Mucosa of stomach (tissue), 1 donor: Measurements from ENCODE around the gene PRMT2.

Experiments
- H3K27me3 ChIP-seq: one replicate; pipeline ENCODE4 v1.7.0; 2013; ENCODE audit warnings: mild to moderate bottlenecking, low read length; ENCODE audit not compliant: control insufficient read depth, insufficient read depth
- H3K36me3 ChIP-seq: one replicate; pipeline ENCODE4 v1.7.0; 2013; ENCODE audit warnings: low read length; ENCODE audit not compliant: control insufficient read depth, insufficient read depth
- H3K4me1 ChIP-seq: one replicate; pipeline ENCODE4 v1.7.0; 2013; ENCODE audit warnings: mild to moderate bottlenecking, low read length; ENCODE audit not compliant: control insufficient read depth, insufficient read depth
- H3K4me3 ChIP-seq: one replicate; pipeline ENCODE4 v1.7.0; 2013; ENCODE audit warnings: low read length
- H3K9ac ChIP-seq: one replicate; pipeline ENCODE4 v1.7.0; 2013; ENCODE audit warnings: mild to moderate bottlenecking, low read length, moderate library complexity
- H3K9me3 ChIP-seq: one replicate; pipeline ENCODE4 v1.7.0; 2013; ENCODE audit warnings: mild to moderate bottlenecking, low read length, moderate library complexity; ENCODE audit not compliant: control insufficient read depth
- donor health status: Pancreatic carcinoma.

The PRMT2 gene

DNA sequence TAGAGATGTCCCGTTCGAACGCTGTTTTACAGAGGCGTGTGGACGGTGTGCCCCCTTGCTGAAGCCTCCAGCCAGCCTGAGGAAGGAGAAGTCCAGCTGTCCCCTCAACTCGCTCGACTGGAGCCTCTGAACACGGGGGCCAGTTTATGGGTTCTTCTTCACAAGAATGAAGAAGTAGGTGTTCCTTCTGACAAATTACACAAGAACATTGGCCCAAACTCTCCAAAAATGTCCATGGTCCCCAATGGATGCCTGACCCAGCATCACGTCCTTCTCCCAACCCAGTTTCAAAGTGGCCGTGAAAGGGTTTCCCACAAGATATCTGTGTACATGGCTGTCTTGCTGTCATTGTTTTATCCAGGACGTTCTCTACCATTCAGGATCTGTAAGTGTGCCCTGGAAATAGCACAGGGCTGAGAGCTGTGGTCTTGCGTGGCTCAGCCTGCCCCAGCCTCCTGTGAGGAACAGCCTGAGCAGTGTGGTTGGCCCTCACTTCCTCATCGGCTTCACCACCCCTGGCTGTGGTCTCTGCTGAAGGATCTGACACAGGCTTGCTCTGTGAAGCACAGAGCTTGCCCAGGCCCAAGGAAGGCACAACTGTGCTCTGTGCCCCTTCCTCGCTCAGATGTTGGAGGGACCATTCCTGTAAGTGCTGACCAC is 29.6 kb upstream of the PRMT2 start:
- H3K36me3 ChIP-seq: no peaks in the 10 kb centered on the region
- H3K4me1 ChIP-seq: peaks cover 18% of the 10 kb centered on the region
- no peaks in the 10 kb centered on the region for H3K27me3 ChIP-seq
- H3K9ac ChIP-seq: no peak overlapping the region
- no peaks in the 10 kb centered on the region for H3K9me3 ChIP-seq
- no peak overlapping the region for H3K4me3 ChIP-seq

DNA sequence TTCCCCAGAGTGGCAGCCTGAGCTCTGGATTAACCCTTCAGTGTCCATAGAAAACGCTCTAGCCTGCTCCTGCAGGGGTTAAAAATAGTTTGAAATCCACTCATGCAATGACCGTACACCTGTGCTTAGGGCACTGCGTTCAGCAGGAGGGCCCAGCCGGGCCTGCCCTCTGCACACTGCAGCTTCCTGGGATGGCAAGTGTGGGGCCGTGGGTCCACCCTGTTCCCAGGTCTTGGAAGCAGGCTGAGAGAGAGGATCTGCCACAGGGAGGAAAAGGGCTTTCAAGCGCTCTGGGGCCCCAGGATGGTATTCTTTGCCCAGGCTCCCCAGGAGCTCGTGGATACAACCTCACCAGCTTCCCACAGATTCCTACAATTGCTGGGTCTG is 29.1 kb upstream of the PRMT2 start:
- Histone ChIP-seq H3K36me3 (no peaks in the 10 kb centered on the region), H3K4me3 (no peak overlapping the region), H3K9ac (no peak overlapping the region), H3K27me3 (no peaks in the 10 kb centered on the region), H3K9me3 (no peaks in the 10 kb centered on the region), H3K4me1 (peaks cover 13% of the 10 kb centered on the region)

DNA sequence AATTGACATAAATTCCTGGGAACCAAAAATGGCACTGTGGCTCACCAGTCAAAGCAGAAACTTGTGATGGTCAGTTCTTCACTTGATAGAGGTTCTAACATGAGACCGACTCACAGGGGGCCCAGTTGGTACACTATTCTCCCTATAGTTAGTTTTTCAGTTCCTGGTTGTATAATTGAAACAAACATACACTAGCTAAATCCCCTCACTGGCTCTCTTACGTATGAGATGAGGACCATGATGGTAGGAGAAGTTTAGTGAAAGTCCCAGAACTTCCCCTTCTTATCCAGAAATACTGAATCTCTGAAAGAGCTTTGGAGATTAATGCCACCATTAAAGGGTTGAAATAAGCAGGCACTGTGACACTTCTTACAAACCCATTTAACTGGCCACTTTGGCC is 27.8 kb upstream of the PRMT2 start:
- H3K27me3 ChIP-seq: no peaks in the 10 kb centered on the region
- no peak overlapping the region for H3K9ac ChIP-seq
- H3K4me3 ChIP-seq: no peak overlapping the region
- H3K4me1 ChIP-seq: peaks cover under 1% of the 10 kb centered on the region
- no peaks in the 10 kb centered on the region for H3K9me3 ChIP-seq
- no peaks in the 10 kb centered on the region for H3K36me3 ChIP-seq

DNA sequence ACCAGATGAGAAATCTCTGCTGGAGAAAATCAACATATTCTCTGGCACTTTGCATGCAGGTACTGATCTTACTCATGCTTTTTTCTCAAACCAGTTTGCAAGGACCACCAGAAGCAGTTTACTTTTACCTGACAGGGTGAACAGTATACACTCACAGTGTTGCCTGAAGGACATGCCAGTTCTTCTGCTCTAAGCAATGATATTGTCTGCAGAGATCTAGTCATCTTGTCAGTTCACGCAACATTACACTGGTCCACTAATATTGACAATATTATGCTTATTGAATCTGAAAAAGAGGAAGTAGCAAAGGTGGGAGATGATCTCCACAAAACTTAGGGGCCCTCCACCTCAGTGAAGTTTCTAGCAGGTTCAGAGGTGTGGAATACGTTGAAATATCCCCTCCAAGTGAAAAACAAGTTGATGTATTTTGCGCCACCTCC is 26.8 kb upstream of the PRMT2 start:
- no peak overlapping the region for H3K4me3 ChIP-seq
- no peak overlapping the region for H3K9ac ChIP-seq
- no peaks in the 10 kb centered on the region for H3K36me3 ChIP-seq
- no peaks in the 10 kb centered on the region for H3K4me1 ChIP-seq
- no peaks in the 10 kb centered on the region for H3K9me3 ChIP-seq
- H3K27me3 ChIP-seq: no peaks in the 10 kb centered on the region

DNA sequence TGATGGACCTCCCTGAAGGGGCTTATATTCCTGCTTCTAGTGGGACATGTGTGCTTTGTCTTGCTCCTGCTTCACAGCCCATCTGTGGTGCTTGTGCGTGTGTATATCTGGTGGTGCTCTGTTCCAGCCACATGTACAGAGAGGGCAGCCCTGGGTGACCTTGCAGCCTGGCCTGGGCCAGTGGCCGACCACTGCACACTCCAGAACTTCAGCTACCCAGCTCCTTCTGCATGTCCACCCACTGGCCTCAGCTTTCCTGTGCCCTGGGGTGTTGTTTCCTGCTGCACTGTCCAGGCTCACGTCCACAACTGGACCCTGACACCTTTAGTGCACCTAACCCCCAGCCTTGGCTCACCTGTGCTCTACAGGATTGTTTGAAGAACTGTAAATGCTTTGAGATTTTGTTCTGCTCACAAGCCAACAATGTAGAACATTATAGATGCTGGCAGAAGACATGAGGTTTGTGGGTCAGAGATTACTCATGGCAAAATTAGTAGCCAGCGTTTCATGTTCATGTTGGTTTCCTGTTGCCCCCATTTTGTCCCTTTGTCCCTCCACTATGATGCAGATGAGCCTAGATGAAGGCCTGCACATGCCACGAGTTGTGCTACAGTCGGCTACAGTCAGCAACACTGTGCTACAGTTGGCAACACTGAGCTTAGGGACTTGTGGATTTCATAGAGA is 25.3 kb upstream of the PRMT2 start:
- H3K27me3 ChIP-seq: no peaks in the 10 kb centered on the region
- H3K36me3 ChIP-seq: no peaks in the 10 kb centered on the region

DNA sequence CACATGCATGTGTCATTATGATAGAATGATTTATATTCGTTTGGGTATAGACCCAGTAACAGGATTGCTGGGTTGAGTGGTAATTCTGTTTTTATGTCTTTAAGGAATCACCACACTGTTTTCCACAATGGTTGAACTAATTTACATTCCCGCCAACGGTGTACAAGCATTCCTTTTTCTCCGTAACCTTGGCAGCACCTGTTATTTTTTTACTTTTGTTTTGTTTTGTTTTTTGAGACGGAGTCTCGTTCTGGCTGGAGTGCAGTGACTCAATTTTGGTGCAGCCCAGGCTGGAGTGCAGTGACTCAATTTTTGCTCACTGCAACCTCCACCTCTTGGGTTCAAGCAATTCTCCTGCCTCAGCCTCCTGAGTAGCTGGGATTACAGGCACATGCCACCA is 22.1 kb upstream of the PRMT2 start:
- Histone ChIP-seq H3K9ac (no peak overlapping the region), H3K4me3 (no peak overlapping the region), H3K27me3 (no peaks in the 10 kb centered on the region), H3K4me1 (no peaks in the 10 kb centered on the region), H3K9me3 (no peaks in the 10 kb centered on the region), H3K36me3 (no peaks in the 10 kb centered on the region)

More for the DNA sequence above, 25.3 kb upstream of the PRMT2 start:
- H3K9me3 ChIP-seq: no peaks in the 10 kb centered on the region
- no peak overlapping the region for H3K4me3 ChIP-seq
- H3K4me1 ChIP-seq: no peaks in the 10 kb centered on the region
- no peak overlapping the region for H3K9ac ChIP-seq

DNA sequence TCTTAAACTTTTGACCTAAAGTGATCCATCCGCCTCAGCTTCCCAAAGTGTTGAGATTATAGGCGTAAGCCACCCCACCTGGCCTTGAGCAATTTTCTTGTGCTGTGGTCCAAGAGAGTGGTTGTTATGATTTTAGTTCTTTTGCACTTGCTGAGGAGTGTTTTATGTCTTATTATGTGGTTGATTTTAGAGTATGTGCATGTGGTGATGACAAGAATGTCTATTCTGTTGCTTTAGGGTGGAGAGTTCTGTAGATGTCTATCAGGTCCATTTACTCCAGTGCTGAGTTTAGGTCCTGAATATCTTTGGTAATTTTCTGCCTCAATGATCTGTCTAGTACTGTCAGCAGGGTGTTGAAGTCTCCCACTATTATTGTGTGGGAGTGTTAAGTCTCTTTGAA is 19.4 kb upstream of the PRMT2 start:
- Histone ChIP-seq H3K9me3 (no peaks in the 10 kb centered on the region), H3K36me3 (no peaks in the 10 kb centered on the region), H3K4me3 (no peak overlapping the region), H3K4me1 (no peaks in the 10 kb centered on the region), H3K27me3 (no peaks in the 10 kb centered on the region), H3K9ac (no peak overlapping the region)

DNA sequence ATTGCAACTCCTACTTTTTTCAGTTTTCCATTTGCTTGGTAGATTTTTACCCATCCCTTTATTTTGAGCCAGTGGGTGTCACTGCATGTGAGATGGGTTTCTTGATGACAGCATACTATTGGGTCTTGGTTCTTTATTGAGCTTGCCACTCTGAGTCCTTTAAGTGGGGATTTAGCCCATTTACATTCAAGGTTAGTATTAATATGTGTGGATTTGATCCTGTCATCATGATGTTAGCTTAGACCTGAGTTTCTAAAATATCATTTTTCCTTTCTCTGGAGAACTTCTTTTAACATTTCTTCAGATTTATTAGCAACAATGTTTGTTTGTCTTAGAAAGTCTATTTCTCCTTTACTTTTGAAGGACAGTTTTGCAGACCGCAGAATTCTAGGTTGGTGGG is 18.8 kb upstream of the PRMT2 start:
- Histone ChIP-seq H3K27me3 (no peaks in the 10 kb centered on the region), H3K9ac (no peak overlapping the region), H3K36me3 (no peaks in the 10 kb centered on the region), H3K4me1 (peaks cover 4% of the 10 kb centered on the region), H3K9me3 (no peaks in the 10 kb centered on the region), H3K4me3 (no peak overlapping the region)

DNA sequence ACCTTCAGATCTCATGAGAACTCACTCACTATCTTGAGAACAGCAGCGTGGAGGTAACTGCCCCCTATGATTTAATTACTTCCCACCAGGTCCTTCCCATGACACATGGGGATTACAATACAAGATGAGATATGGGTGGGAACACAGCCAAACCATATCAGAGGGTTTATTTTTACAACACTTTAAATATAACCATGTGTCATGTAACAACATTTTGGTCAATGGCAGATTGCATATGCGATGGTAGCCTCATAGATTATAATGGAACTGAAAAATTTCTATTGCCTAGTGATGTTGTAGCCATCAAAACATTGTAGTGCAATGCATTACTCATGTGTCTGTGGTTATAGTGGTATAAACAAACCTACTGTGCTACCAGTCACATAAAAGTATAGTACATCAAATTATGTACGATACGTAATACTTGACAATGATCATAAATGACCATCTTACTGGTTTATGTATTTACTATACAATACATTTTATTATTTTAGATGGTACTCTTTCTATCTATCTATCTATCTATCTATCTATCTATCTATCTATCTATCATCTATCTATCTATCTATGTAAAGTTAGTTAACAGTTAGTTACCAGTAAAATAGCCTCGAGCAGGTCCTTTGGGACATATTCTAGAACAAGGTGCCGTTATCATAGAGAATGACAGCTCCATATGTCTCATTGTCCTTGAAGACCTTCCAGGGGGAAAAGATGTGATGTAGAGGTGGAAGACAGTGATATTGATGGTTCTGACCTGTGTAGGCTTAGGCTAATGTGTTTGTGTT is 18.0 kb upstream of the PRMT2 start:
- no peaks in the 10 kb centered on the region for H3K27me3 ChIP-seq
- peaks cover 9% of the 10 kb centered on the region for H3K4me1 ChIP-seq
- H3K9me3 ChIP-seq: no peaks in the 10 kb centered on the region
- no peaks in the 10 kb centered on the region for H3K36me3 ChIP-seq
- H3K9ac ChIP-seq: no peak overlapping the region
- no peak overlapping the region for H3K4me3 ChIP-seq

DNA sequence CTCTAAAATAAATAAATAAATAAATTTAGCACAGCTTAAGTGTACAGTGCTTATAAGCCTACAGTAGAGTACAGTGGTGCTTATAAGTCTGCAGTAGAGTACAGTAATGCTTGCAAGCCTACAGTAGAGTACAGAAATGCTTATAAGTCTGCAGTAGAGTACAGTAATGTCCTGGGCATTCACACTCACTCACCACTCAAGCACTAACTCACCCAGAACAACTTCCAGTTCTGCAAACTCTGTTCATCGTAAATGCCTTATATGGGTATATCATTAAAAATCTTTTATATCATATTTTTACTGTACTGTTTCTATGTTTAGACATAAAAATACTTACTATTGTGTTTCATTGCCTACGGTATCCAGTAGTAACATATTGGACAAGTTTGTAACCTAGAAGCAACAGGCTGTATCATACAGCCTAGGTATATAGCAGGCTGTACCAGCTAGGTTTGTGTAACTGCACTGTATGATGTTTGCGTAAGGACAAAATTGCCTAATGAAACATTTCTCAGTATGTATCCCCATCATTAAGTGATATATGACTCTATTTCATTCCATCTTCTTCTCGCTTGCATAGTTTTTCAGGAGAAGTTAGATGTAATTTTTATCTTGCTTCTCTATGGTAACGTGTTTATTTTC is 16.6 kb upstream of the PRMT2 start:
- Histone ChIP-seq H3K4me1 (peaks cover 9% of the 10 kb centered on the region), H3K9me3 (no peaks in the 10 kb centered on the region), H3K36me3 (no peaks in the 10 kb centered on the region), H3K27me3 (no peaks in the 10 kb centered on the region), H3K9ac (no peak overlapping the region), H3K4me3 (no peak overlapping the region)

DNA sequence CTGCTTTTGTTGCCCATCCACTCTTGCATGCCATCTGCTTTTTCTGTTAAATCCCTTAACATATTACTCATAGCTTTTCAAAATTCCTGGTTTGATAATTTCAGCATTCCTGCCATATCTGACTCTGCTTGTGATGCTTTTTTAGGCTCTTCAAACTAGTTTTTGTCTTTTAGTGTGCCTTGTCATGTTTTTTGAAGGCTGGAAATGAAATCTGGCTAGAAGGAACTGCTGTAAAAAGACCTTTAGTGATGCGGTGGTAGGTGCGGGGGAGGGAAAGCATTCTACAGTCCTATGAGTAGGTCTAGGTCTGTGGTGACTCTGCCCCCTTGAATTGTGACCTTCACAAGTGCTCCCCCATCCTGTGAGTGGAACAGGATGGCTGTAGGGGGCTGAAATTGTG is 15.6 kb upstream of the PRMT2 start:
- Histone ChIP-seq H3K9ac (no peak overlapping the region), H3K27me3 (no peaks in the 10 kb centered on the region), H3K4me1 (peaks cover 9% of the 10 kb centered on the region), H3K9me3 (no peaks in the 10 kb centered on the region), H3K4me3 (no peak overlapping the region), H3K36me3 (no peaks in the 10 kb centered on the region)

DNA sequence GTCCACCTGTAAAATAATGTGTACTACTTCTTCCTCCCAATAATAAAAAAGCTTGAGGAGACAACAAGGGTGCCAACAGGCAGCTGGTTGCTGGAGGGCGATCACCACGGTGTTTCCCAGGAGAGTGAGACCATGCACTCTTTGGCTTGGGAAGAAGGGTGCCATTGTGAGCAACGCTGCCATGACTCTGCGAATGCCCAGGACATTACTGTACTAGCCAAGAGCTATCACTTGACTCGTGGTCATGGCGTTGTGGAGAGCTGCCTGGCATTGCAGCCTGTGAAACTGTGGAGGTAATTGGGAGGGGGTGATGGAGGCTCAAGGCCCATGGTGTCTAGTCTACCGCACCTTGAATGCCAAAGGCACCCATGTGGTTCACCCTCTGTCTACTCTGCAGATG is 14.6 kb upstream of the PRMT2 start:
- H3K4me1 ChIP-seq: peaks cover 9% of the 10 kb centered on the region
- H3K36me3 ChIP-seq: no peaks in the 10 kb centered on the region
- H3K27me3 ChIP-seq: no peaks in the 10 kb centered on the region
- H3K9me3 ChIP-seq: no peaks in the 10 kb centered on the region
- H3K4me3 ChIP-seq: no peak overlapping the region
- H3K9ac ChIP-seq: no peak overlapping the region
